Measurements from ENCODE around the gene PPIP5K2.
A peak's percentile ranks its signal among the peaks of the same experiment; 100 is the strongest.

Gene PPIP5K2

DNA sequence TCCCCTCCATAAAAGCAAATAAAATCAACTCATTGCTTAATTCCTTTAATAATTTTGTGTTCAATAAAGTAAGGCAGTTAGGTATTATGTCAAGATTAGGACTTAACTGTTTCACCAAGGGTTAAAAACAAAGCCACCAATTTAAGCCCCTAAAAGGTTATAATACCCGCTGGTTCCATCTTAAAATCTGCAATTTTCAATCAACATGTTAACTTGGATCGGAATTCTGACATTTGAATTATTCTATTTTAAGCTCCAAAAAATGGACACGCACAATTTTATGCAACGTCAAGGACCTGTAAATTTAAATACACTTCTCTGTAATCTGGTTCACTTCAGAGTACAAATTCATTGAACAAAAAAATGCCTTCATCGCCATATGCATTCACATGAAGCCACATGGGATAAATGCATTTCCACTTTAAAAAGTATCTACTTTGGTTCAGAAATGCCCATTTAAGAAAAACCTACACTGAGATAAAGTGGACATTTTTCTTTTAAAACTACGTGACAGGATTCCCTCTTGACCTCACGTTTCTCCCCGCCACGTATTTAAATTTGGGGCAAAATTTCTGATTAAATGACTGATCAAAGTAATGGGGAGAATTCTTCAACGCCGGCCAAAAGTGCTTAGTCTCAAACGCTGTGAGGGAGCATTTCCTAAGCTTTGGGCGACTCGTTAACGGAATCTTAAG, 884 bp upstream of the PPIP5K2 start:
- H3K4me3 ChIP-seq (ENCODE audit: low read length) = peak overlapping the region; percentile 96
- TF ChIP-seq, protein P1, sequence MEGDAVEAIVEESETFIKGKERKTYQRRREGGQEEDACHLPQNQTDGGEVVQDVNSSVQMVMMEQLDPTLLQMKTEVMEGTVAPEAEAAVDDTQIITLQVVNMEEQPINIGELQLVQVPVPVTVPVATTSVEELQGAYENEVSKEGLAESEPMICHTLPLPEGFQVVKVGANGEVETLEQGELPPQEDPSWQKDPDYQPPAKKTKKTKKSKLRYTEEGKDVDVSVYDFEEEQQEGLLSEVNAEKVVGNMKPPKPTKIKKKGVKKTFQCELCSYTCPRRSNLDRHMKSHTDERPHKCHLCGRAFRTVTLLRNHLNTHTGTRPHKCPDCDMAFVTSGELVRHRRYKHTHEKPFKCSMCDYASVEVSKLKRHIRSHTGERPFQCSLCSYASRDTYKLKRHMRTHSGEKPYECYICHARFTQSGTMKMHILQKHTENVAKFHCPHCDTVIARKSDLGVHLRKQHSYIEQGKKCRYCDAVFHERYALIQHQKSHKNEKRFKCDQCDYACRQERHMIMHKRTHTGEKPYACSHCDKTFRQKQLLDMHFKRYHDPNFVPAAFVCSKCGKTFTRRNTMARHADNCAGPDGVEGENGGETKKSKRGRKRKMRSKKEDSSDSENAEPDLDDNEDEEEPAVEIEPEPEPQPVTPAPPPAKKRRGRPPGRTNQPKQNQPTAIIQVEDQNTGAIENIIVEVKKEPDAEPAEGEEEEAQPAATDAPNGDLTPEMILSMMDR (IDR thresholded peaks at IDR 0.05; ENCODE audit: insufficient read depth, low read depth, low read length, missing control alignments) = no peak
- no peak for DNase-seq (ENCODE audit: low read depth)

DNA sequence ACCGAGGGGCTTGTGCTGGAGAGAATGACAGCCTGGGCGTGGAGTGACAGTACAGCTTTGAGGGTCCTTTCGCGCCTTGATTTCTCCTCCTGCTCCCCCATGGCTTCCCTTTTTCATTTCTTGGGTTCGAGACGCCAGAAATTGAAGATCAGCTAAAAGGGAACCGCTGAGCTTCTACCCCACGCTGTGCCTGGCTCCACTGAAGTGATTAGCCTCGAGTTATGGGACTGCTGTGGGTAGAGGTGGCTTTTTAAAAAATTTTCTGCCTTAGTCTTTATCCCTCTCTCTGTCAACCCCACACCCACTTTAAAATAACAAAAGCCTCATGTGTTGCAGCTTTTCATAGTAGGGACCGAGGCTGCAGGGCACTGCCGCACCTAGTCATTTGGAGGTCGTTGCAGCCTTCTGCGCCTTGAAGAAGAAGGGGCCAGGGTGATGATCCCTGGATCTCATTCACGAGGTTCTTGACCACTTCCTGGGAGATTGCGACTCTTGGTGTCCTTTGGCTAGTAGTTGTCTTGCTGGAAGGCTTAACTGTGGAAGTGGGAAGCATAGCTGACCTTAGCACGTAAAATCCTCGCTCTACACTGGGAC, 603 bp downstream of the PPIP5K2 start:
- TF ChIP-seq, protein P1 (IDR thresholded peaks at IDR 0.05; ENCODE audit: insufficient read depth, low read depth, low read length, missing control alignments) = no peak
- peak; percentile 17 for DNase-seq (ENCODE audit: low read depth)
- H3K4me3 ChIP-seq (ENCODE audit: low read length) = peak overlapping the region; percentile 96

DNA sequence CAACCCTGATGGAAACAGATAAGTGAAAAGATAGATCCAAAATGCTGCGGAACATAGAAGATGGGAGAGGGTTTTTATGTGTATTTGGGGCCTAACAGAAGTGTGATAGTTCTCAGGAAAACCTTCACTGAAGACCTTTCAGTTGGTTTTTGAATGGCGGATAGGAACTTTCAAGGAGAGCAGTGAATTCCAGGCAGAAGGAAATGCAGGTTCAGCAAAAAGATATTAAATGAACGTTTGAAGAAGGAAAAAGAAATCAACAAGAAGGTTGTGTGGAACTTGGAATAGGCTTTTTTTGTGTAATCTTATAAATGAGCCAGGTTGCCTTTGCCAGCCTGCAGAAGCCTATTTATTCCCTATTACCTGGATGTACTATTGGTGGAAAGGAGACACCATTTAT, 2.1 kb downstream of the PPIP5K2 start:
- no peak for DNase-seq (ENCODE audit: low read depth)
- H3K4me3 ChIP-seq (ENCODE audit: low read length) = no peak overlapping the region
- TF ChIP-seq, protein P1 (IDR thresholded peaks at IDR 0.05; ENCODE audit: insufficient read depth, low read depth, low read length, missing control alignments) = no peak

DNA sequence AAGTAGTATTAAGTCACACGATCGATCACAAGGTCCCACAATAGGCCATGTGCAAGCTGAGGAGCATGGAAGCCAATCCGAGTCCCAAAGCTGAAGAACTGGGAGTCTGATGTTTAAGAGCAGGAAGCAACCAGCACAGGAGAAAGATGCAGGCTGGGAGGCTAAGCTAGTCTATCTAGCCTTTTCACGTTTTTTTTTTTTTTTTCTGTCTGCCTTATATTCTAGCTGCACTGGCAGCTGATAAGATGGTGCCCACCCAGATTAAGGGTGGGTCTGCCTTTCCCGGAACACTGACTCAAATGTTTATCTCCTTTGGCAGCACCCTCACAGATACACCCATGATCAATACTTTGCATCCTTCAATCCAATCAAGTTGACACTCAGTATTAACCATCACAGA, 6.5 kb downstream of the PPIP5K2 start:
- TF ChIP-seq, protein P1 (IDR thresholded peaks at IDR 0.05; ENCODE audit: insufficient read depth, low read depth, low read length, missing control alignments) = no peak
- no peak overlapping the region for H3K4me3 ChIP-seq (ENCODE audit: low read length)
- DNase-seq (ENCODE audit: low read depth) = no peak

DNA sequence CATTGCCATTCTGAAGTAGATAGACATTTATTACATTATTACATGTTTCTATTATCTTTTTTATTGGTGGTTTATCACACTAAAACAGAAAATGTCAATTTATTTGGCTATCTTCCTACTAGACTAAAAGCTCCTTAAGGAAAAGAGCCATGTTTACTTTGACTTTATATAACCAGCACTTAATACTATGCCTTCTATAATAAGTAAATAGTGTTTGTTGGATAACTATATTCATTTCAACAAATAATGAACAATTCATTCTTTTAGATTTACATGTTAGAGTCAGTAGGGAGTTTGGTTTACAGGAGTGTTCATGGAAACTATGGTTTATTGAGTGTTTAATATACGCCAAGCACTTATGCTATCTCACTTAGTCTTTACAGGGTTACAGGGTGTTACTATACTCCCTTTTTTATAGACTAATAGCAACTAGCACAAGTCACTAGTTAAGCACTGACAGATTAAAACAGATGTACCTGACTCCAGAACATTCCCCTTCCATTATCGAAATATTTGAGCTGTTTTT, 7.3 kb downstream of the PPIP5K2 start:
- no peak overlapping the region for H3K4me3 ChIP-seq (ENCODE audit: low read length)
- no peak for DNase-seq (ENCODE audit: low read depth)
- TF ChIP-seq, protein P1 (IDR thresholded peaks at IDR 0.05; ENCODE audit: insufficient read depth, low read depth, low read length, missing control alignments) = no peak

DNA sequence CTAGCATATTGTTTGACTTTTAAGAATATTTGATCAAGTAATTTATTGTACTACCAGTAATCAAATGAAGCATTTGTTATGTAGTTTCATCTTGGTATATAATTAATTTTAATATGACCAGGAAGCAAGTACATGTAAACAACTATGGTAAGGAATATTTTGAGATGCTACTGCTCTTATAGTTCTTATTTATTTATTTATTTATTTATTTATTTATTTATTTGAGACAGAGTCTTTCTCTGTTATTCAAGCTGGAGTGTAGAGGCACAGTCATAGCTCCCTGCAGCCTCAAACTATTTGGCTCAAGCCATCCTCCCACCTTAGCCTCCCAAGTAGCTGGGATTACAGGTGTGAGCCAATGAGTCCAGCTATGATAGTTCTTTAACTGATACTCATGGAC, 8.1 kb downstream of the PPIP5K2 start:
- DNase-seq (ENCODE audit: low read depth) = no peak
- TF ChIP-seq, protein P1 (IDR thresholded peaks at IDR 0.05; ENCODE audit: insufficient read depth, low read depth, low read length, missing control alignments) = no peak

More for the DNA sequence above, 8.1 kb downstream of the PPIP5K2 start:
- no peak overlapping the region for H3K4me3 ChIP-seq (ENCODE audit: low read length)
